ENCODE measurements around the gene ACTL7A.
"Not testable (repeated sequence)": the region's sequence is repeated elsewhere in the genome, so short reads cannot be mapped to it uniquely, and the experiment has no call there.

The ACTL7A gene

GRCh38 chr9:108861997-108862396 lies at the start of gene ACTL7A:
TSS of gene ACTL7A (plus strand) at chr9:108862266. CDS start at chr9:108862323, 57 bp downstream.
- DNase-seq = no peak

- DNase-seq = no peak
These were observed 49.6 kb upstream of the ACTL7A start for GRCh38 chr9:108812396-108813025.

GRCh38 chr9:108813951-108814601 lies 48.0 kb upstream of the ACTL7A start:
- no peak for DNase-seq

GRCh38 chr9:108815156-108815555 lies 46.9 kb upstream of the ACTL7A start:
- DNase-seq = no peak

- DNase-seq = no peak
These were observed 46.0 kb upstream of the ACTL7A start for GRCh38 chr9:108816037-108816436.

- no peak for DNase-seq
These were observed 38.2 kb upstream of the ACTL7A start for GRCh38 chr9:108823829-108824228.

GRCh38 chr9:108830272-108830671 lies 31.8 kb upstream of the ACTL7A start:
- DNase-seq = no peak

- DNase-seq = no peak
These were observed 30.4 kb upstream of the ACTL7A start for GRCh38 chr9:108831496-108832178.

- DNase-seq = no peak
These were observed 29.9 kb upstream of the ACTL7A start for GRCh38 chr9:108832179-108832500.

GRCh38 chr9:108834959-108835665 lies 27.0 kb upstream of the ACTL7A start:
- no peak for DNase-seq

- DNase-seq = no peak
These were observed 26.2 kb upstream of the ACTL7A start for GRCh38 chr9:108835831-108836230.

GRCh38 chr9:108836319-108836718 lies 25.7 kb upstream of the ACTL7A start:
- DNase-seq = no peak

- DNase-seq = no peak
These were observed 25.3 kb upstream of the ACTL7A start for GRCh38 chr9:108836781-108837180.

GRCh38 chr9:108837530-108837929 lies 24.5 kb upstream of the ACTL7A start:
- no peak for DNase-seq

GRCh38 chr9:108838017-108838416 lies 24.0 kb upstream of the ACTL7A start:
- no peak for DNase-seq

- DNase-seq = not testable (repeated sequence)
These were observed 22.5 kb upstream of the ACTL7A start for GRCh38 chr9:108839561-108839960.

GRCh38 chr9:108842610-108843295 lies 19.3 kb upstream of the ACTL7A start:
- no peak for DNase-seq

GRCh38 chr9:108844391-108844790 lies 17.7 kb upstream of the ACTL7A start:
- DNase-seq = peak; percentile 73 to 87

GRCh38 chr9:108844856-108845255 lies 17.2 kb upstream of the ACTL7A start:
- DNase-seq = peak; percentile 88 to 92

GRCh38 chr9:108845507-108845906 lies 16.6 kb upstream of the ACTL7A start:
- no peak for DNase-seq

GRCh38 chr9:108845947-108846346 lies 16.1 kb upstream of the ACTL7A start:
- DNase-seq = no peak

GRCh38 chr9:108848296-108848695 lies 13.8 kb upstream of the ACTL7A start:
- not testable (repeated sequence) for DNase-seq

- DNase-seq = no peak
These were observed 11.7 kb upstream of the ACTL7A start for GRCh38 chr9:108850293-108850897.

Data from NCI-H1930 (cell line).